ENCODE data around the gene TKTL1.

- TF ChIP-seq, protein P1, sequence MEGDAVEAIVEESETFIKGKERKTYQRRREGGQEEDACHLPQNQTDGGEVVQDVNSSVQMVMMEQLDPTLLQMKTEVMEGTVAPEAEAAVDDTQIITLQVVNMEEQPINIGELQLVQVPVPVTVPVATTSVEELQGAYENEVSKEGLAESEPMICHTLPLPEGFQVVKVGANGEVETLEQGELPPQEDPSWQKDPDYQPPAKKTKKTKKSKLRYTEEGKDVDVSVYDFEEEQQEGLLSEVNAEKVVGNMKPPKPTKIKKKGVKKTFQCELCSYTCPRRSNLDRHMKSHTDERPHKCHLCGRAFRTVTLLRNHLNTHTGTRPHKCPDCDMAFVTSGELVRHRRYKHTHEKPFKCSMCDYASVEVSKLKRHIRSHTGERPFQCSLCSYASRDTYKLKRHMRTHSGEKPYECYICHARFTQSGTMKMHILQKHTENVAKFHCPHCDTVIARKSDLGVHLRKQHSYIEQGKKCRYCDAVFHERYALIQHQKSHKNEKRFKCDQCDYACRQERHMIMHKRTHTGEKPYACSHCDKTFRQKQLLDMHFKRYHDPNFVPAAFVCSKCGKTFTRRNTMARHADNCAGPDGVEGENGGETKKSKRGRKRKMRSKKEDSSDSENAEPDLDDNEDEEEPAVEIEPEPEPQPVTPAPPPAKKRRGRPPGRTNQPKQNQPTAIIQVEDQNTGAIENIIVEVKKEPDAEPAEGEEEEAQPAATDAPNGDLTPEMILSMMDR (conservative IDR thresholded peaks at IDR 0.05; ENCODE audit: low read depth, low read length) = no peak
- no peak for TF ChIP-seq MAZ (IDR thresholded peaks at IDR 0.05; ENCODE audit: borderline replicate concordance, low read depth, low read length)
- no peak for TF ChIP-seq BHLHE40 (IDR thresholded peaks at IDR 0.05; ENCODE audit: low read depth, low read length)
- TF ChIP-seq POLR2A (IDR thresholded peaks at IDR 0.05; ENCODE audit: low read depth, low read length) = no peak
- TF ChIP-seq MAFK (IDR thresholded peaks at IDR 0.05; ENCODE audit: low read depth, low read length) = no peak
Measured at GRCh38 chrX:154370300-154371016, 74.9 kb downstream of the TKTL1 start.
